GM19239 (cell line): ENCODE data around the gene GSG1.
A peak's percentile ranks its signal among the peaks of the same experiment; 100 is the strongest.

Source experiments
- DNase-seq: peaks from one replicate; pipeline ENCODE4 v3.0.0; 2011; ENCODE audit warnings: low spot score; ENCODE audit not compliant: insufficient read length
- FAIRE-seq: peaks from 2 replicates; lab custom pipeline; 2011; peaks lifted over from hg19 to GRCh38; lab: Jason Lieb, UNC

GSG1 gene

GRCh38 chr12:13121568-13121967 is 18.1 kb upstream of the GSG1 start:
- DNase-seq, result no peak
- no peak for FAIRE-seq

- no peak for FAIRE-seq
- no peak for DNase-seq
These were observed 16.9 kb upstream of the GSG1 start for GRCh38 chr12:13120413-13120812.

GRCh38 chr12:13119826-13120225 is 16.4 kb upstream of the GSG1 start:
- DNase-seq, result no peak
- FAIRE-seq, result no peak

- no peak for FAIRE-seq
- DNase-seq, result no peak
These were observed 13.6 kb upstream of the GSG1 start for GRCh38 chr12:13117029-13117428.

- DNase-seq (no peak), FAIRE-seq (no peak)
These were observed 12.8 kb upstream of the GSG1 start for GRCh38 chr12:13116259-13116658.

- no peak for DNase-seq
- FAIRE-seq, result no peak
These were observed 11.0 kb upstream of the GSG1 start for GRCh38 chr12:13114251-13115052.

GRCh38 chr12:13112968-13113367 is 9.5 kb upstream of the GSG1 start:
- FAIRE-seq (no peak), DNase-seq (no peak)

- DNase-seq, result no peak
- FAIRE-seq, result no peak
These were observed 3.2 kb upstream of the GSG1 start for GRCh38 chr12:13106666-13107065.

- FAIRE-seq (no peak), DNase-seq (no peak)
These were observed 2.3 kb upstream of the GSG1 start for GRCh38 chr12:13105781-13106180.

GRCh38 chr12:13104409-13104808 is 942 bp upstream of the GSG1 start:
- FAIRE-seq (no peak), DNase-seq (no peak)

- DNase-seq (no peak), FAIRE-seq (no peak)
These were observed 839 bp downstream of the GSG1 start for GRCh38 chr12:13102461-13103195.

- no peak for FAIRE-seq
- no peak for DNase-seq
These were observed 1.6 kb downstream of the GSG1 start for GRCh38 chr12:13101821-13102375.

GRCh38 chr12:13100882-13101769 is 2.3 kb downstream of the GSG1 start:
- DNase-seq, result peak; percentile 66
- peak; percentile 67 for FAIRE-seq

GRCh38 chr12:13100605-13100881 is 2.9 kb downstream of the GSG1 start:
- no peak for DNase-seq
- peak; percentile 37 for FAIRE-seq

GRCh38 chr12:13099844-13100604 is 3.4 kb downstream of the GSG1 start:
- FAIRE-seq (no peak), DNase-seq (no peak)

- peak; percentile 11 for FAIRE-seq
- DNase-seq, result no peak
These were observed 4.2 kb downstream of the GSG1 start for GRCh38 chr12:13099066-13099843.

- peak; percentile 81 for FAIRE-seq
- DNase-seq, result no peak
These were observed 5.9 kb downstream of the GSG1 start for GRCh38 chr12:13097491-13098011.

- peak; percentile 18 for FAIRE-seq
- no peak for DNase-seq
These were observed 8.0 kb downstream of the GSG1 start for GRCh38 chr12:13095266-13095995.
